GM18870 (cell line): ENCODE data around the gene TMA7B.
"Not testable (repeated sequence)": the region's sequence is repeated elsewhere in the genome, so short reads cannot be mapped to it uniquely, and the experiment has no call there.

Experiments
- ATAC-seq: cut with Tn5 transposase; IDR thresholded peaks from one replicate; pipeline ENCODE4 v1.9.1; 2021; ENCODE audit warnings: moderate library complexity; ENCODE audit not compliant: unreplicated experiment

Gene TMA7B

DNA sequence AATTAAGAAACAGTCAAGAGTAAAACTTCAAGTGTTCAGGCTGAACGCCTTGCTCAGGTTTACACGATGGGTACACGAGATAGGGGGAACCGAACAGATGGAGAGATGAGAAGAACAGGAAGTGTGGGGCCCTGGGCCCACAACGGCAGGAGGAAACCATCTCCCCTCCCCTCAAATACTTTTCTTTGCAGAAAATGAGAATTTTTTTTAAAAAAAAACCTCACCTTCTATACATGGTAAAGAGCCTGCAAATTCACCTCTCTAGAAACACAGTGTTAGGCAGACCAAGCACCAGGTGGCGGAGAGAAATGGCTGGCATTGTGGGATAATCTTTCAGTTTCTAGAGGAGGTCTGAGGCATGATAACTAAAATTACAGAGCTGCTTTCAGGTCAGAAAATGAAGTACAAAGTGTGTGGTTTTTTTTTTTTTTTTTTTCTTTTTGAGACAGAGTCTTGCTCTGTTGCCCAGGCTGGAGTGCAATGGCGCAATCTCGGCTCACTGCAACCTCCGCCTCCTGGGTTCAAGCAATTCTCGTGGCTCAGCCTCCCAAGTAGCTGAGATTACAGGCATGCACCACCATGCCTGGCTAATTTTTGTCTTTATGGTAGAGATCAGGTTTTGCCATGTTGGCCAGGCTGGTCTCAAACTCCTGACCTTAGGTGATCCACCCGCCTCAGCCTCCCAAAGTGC lies 8.4 kb upstream of the TMA7B start:
- ATAC-seq = not testable (repeated sequence)

- ATAC-seq = no peak
These were observed 7.8 kb upstream of the TMA7B start for GRCh38 chr22:39952347-39952746.

DNA sequence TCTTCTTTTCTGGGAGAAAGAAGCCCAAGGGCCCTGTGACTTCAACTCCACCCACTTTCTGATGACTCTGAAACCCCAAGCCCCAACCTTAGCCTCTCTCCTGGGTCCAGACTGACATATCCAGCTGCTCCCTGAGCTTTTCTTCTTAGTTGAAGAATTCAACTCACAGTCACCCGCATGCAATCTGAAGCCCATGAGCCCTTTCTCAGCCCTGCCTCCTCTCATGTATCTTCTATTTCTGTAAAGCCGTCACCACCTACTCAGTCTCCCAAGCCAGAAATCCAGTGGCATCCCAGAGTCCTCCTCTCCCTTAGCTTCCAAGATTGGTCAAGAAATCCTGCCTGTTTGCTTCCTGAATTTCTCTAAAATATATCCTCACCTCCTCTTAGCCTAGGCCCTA lies 7.1 kb upstream of the TMA7B start:
- ATAC-seq = no peak

DNA sequence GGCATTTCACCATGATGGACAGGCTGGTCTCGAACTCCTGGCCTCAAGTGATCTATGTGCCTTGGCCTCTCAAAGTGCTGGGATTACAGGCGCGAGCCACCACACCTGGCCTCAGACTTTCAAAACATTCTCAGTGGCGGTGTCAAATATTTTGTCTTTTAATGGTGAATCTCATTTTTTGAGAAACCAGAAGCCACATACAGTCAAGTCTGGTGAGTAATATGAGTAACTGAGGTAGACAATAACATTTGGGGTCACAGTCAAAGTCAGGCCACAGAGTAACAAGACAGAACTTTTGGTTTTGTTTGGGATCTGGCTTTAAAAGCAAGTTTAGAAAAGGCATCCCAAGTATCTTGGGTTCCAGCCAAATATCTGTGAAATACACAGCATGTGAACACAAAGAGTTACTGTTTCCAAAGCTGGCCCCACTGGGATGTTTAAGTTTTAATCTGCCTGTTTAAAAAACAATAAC lies 5.6 kb upstream of the TMA7B start:
- ATAC-seq = no peak

GRCh38 chr22:39955675-39956074 lies 4.5 kb upstream of the TMA7B start:
- no peak for ATAC-seq

DNA sequence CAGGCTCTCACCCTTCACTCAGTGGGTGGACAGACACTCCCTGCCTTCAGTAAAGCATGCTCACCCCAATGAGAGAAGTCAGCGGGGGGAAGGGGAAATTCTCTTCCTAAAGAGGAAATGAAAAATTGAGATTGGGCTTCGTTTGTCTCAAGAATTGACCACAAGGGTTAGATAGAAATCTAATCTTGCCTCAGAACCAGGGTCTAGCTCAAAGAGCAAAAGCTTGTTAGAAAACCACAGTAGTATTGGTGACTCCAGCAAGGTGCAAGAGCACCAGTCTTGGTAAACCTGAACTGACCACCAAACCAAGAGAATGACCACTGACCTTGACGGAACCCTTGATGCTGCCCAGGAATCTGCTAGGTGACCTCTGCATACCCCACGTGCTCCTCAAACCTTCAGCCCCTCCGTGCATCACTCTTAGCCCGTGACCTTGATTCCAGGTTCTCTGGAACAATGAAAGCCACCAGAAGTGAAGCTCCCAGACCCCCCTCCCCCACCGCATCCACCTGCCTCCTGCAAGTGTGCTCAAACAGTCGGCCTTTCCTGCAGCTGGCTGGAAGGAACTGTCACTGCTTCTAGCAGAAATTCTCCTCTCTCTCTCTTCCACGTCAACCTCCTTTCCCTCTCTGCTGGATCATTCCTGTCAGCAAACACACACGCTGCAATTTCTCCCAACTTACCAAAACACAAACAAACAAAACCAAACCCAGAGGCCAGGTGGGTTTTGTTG lies 3.1 kb upstream of the TMA7B start:
- no peak for ATAC-seq

DNA sequence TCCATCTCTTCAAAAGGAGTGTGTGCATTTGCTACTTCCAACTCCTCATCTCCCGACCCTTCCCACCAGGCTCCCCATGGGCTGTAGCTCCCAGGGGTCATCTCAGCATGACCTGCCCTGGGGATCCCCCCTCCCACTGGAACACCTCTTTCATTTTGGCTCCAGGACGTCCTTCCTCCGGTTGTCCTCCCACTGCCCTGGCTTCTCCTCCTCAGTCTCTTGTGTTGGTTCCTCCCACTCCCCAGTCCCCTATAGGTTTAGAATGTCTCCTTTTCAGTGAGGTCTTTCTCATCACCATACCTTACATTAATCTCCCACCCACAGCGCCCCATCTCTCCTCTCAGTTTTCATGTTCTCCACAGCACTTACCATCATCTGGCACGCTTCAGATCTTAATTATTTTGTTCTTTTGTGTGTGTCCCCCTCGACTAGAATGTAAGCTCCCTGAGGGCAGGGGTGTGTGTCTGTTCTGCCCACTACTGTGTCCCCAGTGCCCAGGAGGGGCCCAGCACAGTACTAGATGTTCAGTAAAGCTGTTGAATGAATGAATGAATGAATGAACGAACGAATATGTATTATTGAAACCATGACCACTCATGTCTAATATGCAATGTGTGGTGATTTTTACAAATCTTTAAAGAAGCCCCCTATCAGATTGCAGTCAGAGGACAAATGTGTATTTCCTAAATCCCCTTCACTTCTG lies 2.0 kb upstream of the TMA7B start:
- no peak for ATAC-seq

GRCh38 chr22:39958949-39959639 lies 1.1 kb upstream of the TMA7B start:
- ATAC-seq = no peak

GRCh38 chr22:39960791-39961746 lies 872 bp downstream of the TMA7B start:
- peak; percentile 75 for ATAC-seq

DNA sequence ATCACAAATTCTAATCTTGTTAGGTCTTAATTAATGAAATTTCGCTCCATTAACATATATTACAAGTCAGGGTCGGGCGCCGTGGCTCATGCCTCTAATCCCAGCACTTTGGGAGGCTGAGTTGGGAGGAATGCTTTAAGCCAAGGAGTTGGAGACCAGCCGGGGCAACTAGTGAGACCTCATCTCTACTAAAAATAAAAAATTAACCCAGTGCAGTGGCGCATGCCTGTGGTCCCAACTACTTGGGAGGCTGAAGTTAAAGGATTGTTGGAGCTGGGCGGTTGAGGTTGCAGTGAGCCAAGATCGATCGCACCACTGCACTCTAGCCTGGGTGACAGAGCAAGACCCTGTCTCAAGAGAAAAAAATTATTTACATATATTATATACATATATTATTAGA lies 1.9 kb downstream of the TMA7B start:
- ATAC-seq = no peak

- no peak for ATAC-seq
These were observed 5.6 kb downstream of the TMA7B start for GRCh38 chr22:39965748-39966147.

DNA sequence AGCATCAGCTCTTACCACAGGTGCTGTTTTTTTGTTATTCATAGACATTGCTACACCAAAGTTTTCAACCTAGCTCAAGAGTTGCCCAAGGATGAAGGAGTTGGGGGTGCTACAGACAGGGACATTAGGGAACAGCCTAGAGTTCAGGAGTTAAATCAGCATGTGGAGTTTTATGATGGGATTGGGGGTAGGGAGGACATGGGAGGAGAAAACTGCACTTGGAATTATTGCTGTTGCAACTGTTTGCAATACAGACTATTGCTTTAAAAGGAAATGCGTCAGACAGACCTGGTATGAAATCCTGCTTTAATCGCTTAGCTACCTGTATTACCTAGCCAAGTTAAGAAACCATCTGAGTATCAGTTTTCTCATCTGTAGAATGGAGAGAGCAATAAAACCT lies 6.3 kb downstream of the TMA7B start:
- no peak for ATAC-seq

DNA sequence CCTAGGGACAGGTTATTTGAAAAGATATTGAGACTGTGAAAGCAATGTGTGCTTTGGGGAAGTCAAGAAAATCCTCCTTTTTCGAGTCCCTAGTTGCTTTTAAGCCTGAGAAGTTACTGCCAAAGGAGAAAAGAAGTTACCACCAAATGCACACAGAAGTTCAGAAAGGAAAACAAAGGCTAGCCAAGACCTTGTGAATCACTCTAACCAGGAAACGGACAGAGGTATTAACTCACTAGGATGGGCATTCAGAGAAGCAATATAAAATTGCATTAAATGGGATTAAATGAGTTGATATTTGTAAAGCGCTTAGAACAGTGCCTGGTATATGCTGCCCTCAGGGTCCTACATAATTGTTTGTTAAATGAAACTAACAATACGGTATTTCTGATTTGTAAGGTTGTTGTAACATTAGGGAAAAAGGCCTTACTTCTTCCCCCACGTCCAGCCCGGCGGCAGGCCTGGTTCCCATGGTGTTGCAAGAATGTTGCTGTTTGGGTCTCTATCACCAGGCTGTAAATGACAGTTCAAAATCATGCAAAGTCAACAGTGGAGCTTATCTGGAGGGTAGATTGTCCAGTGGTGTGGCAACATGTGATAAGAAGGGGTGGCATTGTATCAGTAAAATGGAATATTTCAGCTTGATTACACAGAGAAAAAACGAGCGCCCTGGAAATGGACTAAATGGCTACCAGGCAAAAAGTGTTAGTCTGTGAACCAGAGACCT lies 7.1 kb downstream of the TMA7B start:
- no peak for ATAC-seq

DNA sequence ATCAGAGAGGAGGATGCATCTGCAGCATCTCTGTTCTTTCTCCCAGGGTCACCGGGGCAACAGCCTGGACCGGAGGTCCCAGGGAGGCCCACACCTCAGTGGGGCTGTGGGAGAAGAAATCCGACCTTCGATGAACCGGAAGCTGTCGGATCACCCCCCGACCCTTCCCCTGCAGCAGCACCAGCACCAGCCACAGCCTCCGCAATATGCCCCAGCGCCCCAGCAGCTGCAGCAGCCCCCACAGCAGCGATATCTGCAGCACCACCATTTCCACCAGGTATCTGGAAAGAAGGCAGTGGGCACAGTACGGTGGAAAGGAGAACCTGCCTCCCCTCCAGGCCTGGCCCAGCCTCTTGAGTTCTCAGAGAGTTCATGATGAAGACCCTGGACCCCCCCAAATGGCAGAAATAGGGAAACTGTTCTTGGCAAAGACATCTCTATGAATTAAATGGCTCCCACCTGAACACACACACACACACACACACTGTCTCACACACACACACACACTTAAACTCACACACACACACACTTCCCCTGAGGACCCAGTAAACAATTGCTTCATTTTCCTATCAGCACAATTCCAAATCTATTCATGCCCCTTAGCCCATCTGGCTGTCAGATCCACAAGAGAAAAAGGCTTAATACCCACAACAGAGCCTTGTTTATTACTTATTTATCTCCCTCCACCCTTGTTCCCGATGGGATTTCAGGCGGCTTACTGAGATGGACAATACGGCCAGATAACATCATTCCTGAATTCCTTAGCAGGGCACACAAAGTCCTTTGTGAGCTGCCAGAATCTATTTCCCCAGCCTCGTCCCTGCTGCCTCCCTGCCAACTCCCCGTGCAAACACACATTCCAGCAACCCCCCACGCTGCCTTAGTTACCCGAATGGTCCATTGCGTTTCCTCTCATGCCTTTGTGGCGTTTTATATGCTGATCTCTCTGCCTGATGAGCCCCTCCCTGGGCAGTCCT lies 8.1 kb downstream of the TMA7B start:
- ATAC-seq = no peak

GRCh38 chr22:39970742-39971141 lies 10.5 kb downstream of the TMA7B start:
- ATAC-seq = no peak

DNA sequence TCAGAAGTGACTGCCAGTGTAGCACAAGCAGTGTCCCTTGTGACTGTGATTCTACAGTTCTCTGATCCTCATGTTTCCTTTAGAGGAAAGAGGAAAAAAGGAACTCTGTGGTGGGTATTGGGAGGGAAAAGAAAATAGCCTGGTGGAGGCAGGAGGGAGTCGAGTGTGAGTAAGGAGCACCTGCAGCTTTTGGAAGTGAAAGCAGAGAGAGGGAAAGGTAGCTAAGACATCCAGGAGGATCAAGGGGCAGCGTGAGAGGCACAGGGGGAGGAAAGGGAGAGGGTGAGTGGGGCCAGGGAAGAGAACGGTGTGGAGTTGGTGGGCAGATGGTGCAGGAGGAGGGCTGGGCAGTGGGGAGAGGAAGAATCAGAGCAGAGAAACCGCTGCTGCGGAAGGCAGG lies 12.4 kb downstream of the TMA7B start:
- no peak for ATAC-seq

GRCh38 chr22:39973656-39974055 lies 13.5 kb downstream of the TMA7B start:
- ATAC-seq = no peak

DNA sequence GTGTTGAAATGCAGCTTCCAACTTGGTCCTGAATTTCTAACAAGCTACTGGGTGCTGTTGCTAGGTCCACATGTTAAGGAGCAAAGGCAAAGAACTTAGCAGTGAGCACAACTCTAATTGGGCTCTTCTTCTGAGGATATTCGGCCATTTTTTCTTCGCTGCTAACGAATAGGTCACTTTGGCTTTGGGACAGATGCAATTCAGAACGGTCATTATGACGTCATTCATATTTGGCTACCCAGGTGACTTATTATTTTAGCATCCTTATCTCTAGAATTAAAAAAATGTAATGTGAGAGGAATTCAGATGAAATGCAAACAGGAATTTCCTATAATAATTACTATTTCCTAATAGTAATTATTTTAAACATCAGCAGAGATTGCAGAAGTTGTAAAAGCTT lies 13.9 kb downstream of the TMA7B start:
- ATAC-seq = no peak
